Right lung (tissue), 10 donors: Measurements from ENCODE around the gene HNRNPCL2. TPM values are rescaled to one million over a fixed set of nuclear protein-coding genes. Genes with fewer than 3 reads are reported as not detected.
"Not testable (repeated sequence)": the region's sequence is repeated elsewhere in the genome, so short reads cannot be mapped to it uniquely, and the experiment has no call there.

Experiments
- DNase-seq, 2 donors: peaks; one replicate each; pipeline ENCODE4 v3.0.0-alpha.2; 2013
- long read RNA-seq, 8 donors: transcript quantifications; one replicate each; lab custom pipeline, GENCODE V29; 2026
- polyA plus RNA-seq, 5 donors: library from polyadenylated mRNA; unstranded; fragments of 120-200 nt; gene quantifications; one replicate each; pipeline versions ENCODE4 v1.2.1 to v1.2.3, GENCODE V29; 2013; ENCODE audit warnings: inconsistent platforms in 1 of 5, low replicate concordance in 1 of 5; ENCODE audit not compliant: insufficient read length in 5 of 5, insufficient read depth in 1 of 5

Gene HNRNPCL2
- under 1 TPM in 4 of 5 donors, not detected in 1; 0.16 to 0.26 (median 0.23) TPM for polyA plus RNA-seq
- long read RNA-seq, donor 1, result 0 reads
- long read RNA-seq, donor 2, result 0 reads
- long read RNA-seq, donor 3, result 0 reads
- long read RNA-seq, donor 4, result 0 reads
- long read RNA-seq, donor 5, result 0 reads
- long read RNA-seq, donor 6, result 0 reads
- long read RNA-seq, donor 7, result 0 reads
- long read RNA-seq, donor 8, result 0 reads

GRCh38 chr1:13116754-13117153, at the start of gene HNRNPCL2:
TSS of gene HNRNPCL2 (minus strand) at chr1:13116854. CDS start at chr1:13116400, 454 bp downstream.
- DNase-seq, result not testable (repeated sequence)

GRCh38 chr1:13165531-13165930, 48.9 kb upstream of the HNRNPCL2 start, which contains the start of gene HNRNPCL4:
TSS of gene HNRNPCL4 (minus strand) at chr1:13165631. CDS start at chr1:13165467, 164 bp downstream.
- DNase-seq, result not testable (repeated sequence)

- not testable (repeated sequence) for DNase-seq
Measured at GRCh38 chr1:13155909-13156308, 39.3 kb upstream of the HNRNPCL2 start, which contains the start of gene PRAMEF26. TSS of gene PRAMEF26 (minus strand) at chr1:13156009. CDS start at chr1:13153095, 2,914 bp downstream.

GRCh38 chr1:13070474-13070873, 46.2 kb downstream of the HNRNPCL2 start, which contains the start of gene PRAMEF25:
TSS of gene PRAMEF25 (plus strand) at chr1:13070774. CDS start at chr1:13073694, 2,920 bp downstream.
- DNase-seq, result not testable (repeated sequence)

Other genes with a start within 250 kb of the HNRNPCL2 start
- gene PRAMEF4, start 230.7 kb downstream of the HNRNPCL2 start, polyA plus RNA-seq, result not detected
- gene PRAMEF10, start 218.6 kb downstream of the HNRNPCL2 start, polyA plus RNA-seq, result not detected
- gene PRAMEF7, start 200.2 kb downstream of the HNRNPCL2 start, polyA plus RNA-seq, result not detected
- gene PRAMEF6, start 169.3 kb downstream of the HNRNPCL2 start, polyA plus RNA-seq, result not detected
- gene PRAMEF27, start 60.3 kb downstream of the HNRNPCL2 start, polyA plus RNA-seq, result not detected
- gene HNRNPCL3, start 56.1 kb downstream of the HNRNPCL2 start, polyA plus RNA-seq, result not detected
- not detected for gene PRAMEF25, start 46.1 kb downstream of the HNRNPCL2 start, polyA plus RNA-seq
- gene PRAMEF26, start 39.2 kb upstream of the HNRNPCL2 start, polyA plus RNA-seq, result not detected
- gene HNRNPCL4, start 48.8 kb upstream of the HNRNPCL2 start, polyA plus RNA-seq, result under 1 TPM in 2 of 5 donors, not detected in 3; 0.28 to 0.38 TPM
- not detected for gene PRAMEF9, start 55.0 kb upstream of the HNRNPCL2 start, polyA plus RNA-seq
- gene PRAMEF13, start 84.6 kb upstream of the HNRNPCL2 start, polyA plus RNA-seq, result not detected
- not detected for gene PRAMEF18, start 109.3 kb upstream of the HNRNPCL2 start, polyA plus RNA-seq
- gene PRAMEF5, start 137.3 kb upstream of the HNRNPCL2 start, polyA plus RNA-seq, result not detected
- gene PRAMEF8, start 168.3 kb upstream of the HNRNPCL2 start, polyA plus RNA-seq, result not detected
- gene PRAMEF33, start 186.7 kb upstream of the HNRNPCL2 start, polyA plus RNA-seq, result not detected
- gene PRAMEF15, start 198.7 kb upstream of the HNRNPCL2 start, polyA plus RNA-seq, result not detected
- gene PRAMEF14, start 230.3 kb upstream of the HNRNPCL2 start, polyA plus RNA-seq, result not detected